ENCODE results near the gene BAG5.

The BAG5 gene

GRCh38 chr14:103600503-103600902 is 38.0 kb upstream of the BAG5 start:
- no peak for DNase-seq (ENCODE audit: extremely low spot score)
- ChIA-PET POLR2A (no interaction called here), CTCF (no interaction called here)
- TF ChIP-seq ARNT (IDR thresholded peaks at IDR 0.05) (no peak), FOXK2 (IDR thresholded peaks at IDR 0.05) (no peak), BHLHE40 (IDR thresholded peaks at IDR 0.05; ENCODE audit: borderline replicate concordance) (no peak), LEF1 (IDR thresholded peaks at IDR 0.05; ENCODE audit: borderline replicate concordance) (no peak), HDGF (IDR thresholded peaks at IDR 0.05; ENCODE audit: borderline replicate concordance) (no peak), CTBP1 (IDR thresholded peaks at IDR 0.05; ENCODE audit: borderline replicate concordance) (no peak), L3MBTL2 (conservative IDR thresholded peaks at IDR 0.05) (no peak), SUZ12 (IDR thresholded peaks at IDR 0.05) (no peak), ZNF384 (IDR thresholded peaks at IDR 0.05) (no peak)
- TF ChIP-seq, protein P1, sequence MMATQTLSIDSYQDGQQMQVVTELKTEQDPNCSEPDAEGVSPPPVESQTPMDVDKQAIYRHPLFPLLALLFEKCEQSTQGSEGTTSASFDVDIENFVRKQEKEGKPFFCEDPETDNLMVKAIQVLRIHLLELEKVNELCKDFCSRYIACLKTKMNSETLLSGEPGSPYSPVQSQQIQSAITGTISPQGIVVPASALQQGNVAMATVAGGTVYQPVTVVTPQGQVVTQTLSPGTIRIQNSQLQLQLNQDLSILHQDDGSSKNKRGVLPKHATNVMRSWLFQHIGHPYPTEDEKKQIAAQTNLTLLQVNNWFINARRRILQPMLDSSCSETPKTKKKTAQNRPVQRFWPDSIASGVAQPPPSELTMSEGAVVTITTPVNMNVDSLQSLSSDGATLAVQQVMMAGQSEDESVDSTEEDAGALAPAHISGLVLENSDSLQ (IDR thresholded peaks at IDR 0.05) = no peak

- CTCF ChIA-PET = no interaction called here
- no peak for TF ChIP-seq ELF4 (IDR thresholded peaks at IDR 0.05)
- TF ChIP-seq ARNT (IDR thresholded peaks at IDR 0.05) = no peak
- no peak for TF ChIP-seq ZNF384 (IDR thresholded peaks at IDR 0.05)
- TF ChIP-seq HDGF (IDR thresholded peaks at IDR 0.05; ENCODE audit: borderline replicate concordance) = no peak
- TF ChIP-seq FOXA1 (IDR thresholded peaks at IDR 0.05) = no peak
- TF ChIP-seq L3MBTL2 (conservative IDR thresholded peaks at IDR 0.05) = no peak
- no peak for TF ChIP-seq TARDBP (IDR thresholded peaks at IDR 0.05)
- TF ChIP-seq LEF1 (IDR thresholded peaks at IDR 0.05; ENCODE audit: borderline replicate concordance) = no peak
- TF ChIP-seq FOXM1 (IDR thresholded peaks at IDR 0.05; ENCODE audit: borderline replicate concordance) = no peak
- TF ChIP-seq SP1 (IDR thresholded peaks at IDR 0.05) = no peak
- TF ChIP-seq, protein P1 (IDR thresholded peaks at IDR 0.05) = no peak
- no peak for TF ChIP-seq SUZ12 (IDR thresholded peaks at IDR 0.05)
- no peak for TF ChIP-seq NFRKB (IDR thresholded peaks at IDR 0.05)
- no peak for TF ChIP-seq FOXK2 (IDR thresholded peaks at IDR 0.05)
- TF ChIP-seq BHLHE40 (IDR thresholded peaks at IDR 0.05; ENCODE audit: borderline replicate concordance) = no peak
Measured at GRCh38 chr14:103597623-103598377, 35.3 kb upstream of the BAG5 start.

DNA sequence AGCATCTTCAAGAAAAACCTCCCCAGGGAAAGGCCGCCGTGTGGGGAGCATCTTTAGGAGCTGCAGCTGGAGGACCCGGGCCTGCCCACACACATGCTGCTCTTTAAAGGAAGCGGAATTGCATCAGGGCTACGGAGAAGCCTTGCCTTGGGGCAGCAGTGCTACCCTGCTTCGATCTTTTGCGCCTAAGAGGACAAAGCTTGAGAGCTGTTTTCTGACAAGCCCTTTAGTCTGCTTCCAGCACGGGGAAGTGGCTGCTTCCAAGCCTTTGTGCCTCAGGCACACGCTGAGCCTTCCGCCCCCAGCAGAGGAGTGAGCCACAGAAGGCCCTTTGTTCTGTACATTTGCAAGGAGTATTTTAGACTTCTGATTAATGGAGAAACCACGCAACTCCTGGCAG is 31.8 kb upstream of the BAG5 start:
- ChIA-PET CTCF (no interaction called here), POLR2A (no interaction called here)

More at GRCh38 chr14:103597623-103598377, 35.3 kb upstream of the BAG5 start:
- DNase-seq (ENCODE audit: extremely low spot score) = peak; percentile 36
- POLR2A ChIA-PET = no interaction called here

DNA sequence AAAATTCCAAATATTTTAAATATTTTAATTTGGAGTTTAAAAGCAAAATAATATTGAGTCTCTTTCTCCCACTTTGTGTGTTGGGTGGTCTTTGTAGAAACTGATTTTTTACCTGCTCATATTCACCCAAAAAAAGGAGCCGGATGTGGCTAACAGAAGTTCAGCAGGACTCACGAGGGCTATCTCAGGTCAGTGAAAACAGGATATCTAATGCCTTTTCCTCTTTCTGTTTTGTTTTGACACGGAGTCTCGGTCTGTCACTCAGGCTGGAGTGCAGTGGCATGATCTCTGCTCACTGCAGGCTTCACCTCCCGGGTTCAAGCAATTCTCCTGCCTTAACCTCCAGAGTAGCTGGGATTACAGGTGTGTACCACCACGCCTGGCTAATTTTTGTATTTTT is 31.1 kb upstream of the BAG5 start:
- ChIA-PET POLR2A (no interaction called here), CTCF (no interaction called here)
- DNase-seq (ENCODE audit: extremely low spot score) = no peak
- TF ChIP-seq L3MBTL2 (conservative IDR thresholded peaks at IDR 0.05) = no peak
- no peak for TF ChIP-seq FOXM1 (IDR thresholded peaks at IDR 0.05; ENCODE audit: borderline replicate concordance)
- TF ChIP-seq NFRKB (IDR thresholded peaks at IDR 0.05) = no peak
- TF ChIP-seq ZNF384 (IDR thresholded peaks at IDR 0.05) = no peak
- TF ChIP-seq, protein P1 (IDR thresholded peaks at IDR 0.05) = no peak
- TF ChIP-seq HDGF (IDR thresholded peaks at IDR 0.05; ENCODE audit: borderline replicate concordance) = no peak

More for the DNA sequence above, 31.8 kb upstream of the BAG5 start:
- no peak for DNase-seq (ENCODE audit: extremely low spot score)
- TF ChIP-seq, protein P1 (IDR thresholded peaks at IDR 0.05) = no peak
- no peak for TF ChIP-seq CTBP1 (IDR thresholded peaks at IDR 0.05; ENCODE audit: borderline replicate concordance)
- TF ChIP-seq HDGF (IDR thresholded peaks at IDR 0.05; ENCODE audit: borderline replicate concordance) = no peak
- TF ChIP-seq SP1 (IDR thresholded peaks at IDR 0.05) = no peak
- no peak for TF ChIP-seq ELF4 (IDR thresholded peaks at IDR 0.05)
- TF ChIP-seq FOXA1 (IDR thresholded peaks at IDR 0.05) = no peak
- no peak for TF ChIP-seq L3MBTL2 (conservative IDR thresholded peaks at IDR 0.05)
- no peak for TF ChIP-seq ZNF384 (IDR thresholded peaks at IDR 0.05)
- no peak for TF ChIP-seq ARNT (IDR thresholded peaks at IDR 0.05)
- TF ChIP-seq TARDBP (IDR thresholded peaks at IDR 0.05) = no peak
- no peak for TF ChIP-seq FOXK2 (IDR thresholded peaks at IDR 0.05)
- no peak for TF ChIP-seq FOXM1 (IDR thresholded peaks at IDR 0.05; ENCODE audit: borderline replicate concordance)
- TF ChIP-seq LEF1 (IDR thresholded peaks at IDR 0.05; ENCODE audit: borderline replicate concordance) = no peak

GRCh38 chr14:103584326-103584915 is 22.0 kb upstream of the BAG5 start:
- ChIA-PET CTCF (no interaction called here), POLR2A (no interaction called here)
- no peak for DNase-seq (ENCODE audit: extremely low spot score)
- TF ChIP-seq ZNF384 (IDR thresholded peaks at IDR 0.05) (no peak), FOXA1 (IDR thresholded peaks at IDR 0.05) (no peak), BHLHE40 (IDR thresholded peaks at IDR 0.05; ENCODE audit: borderline replicate concordance) (no peak), NFRKB (IDR thresholded peaks at IDR 0.05) (no peak), L3MBTL2 (conservative IDR thresholded peaks at IDR 0.05) (no peak), ARNT (IDR thresholded peaks at IDR 0.05) (no peak), HDGF (IDR thresholded peaks at IDR 0.05; ENCODE audit: borderline replicate concordance) (no peak), FOXM1 (IDR thresholded peaks at IDR 0.05; ENCODE audit: borderline replicate concordance) (no peak), LEF1 (IDR thresholded peaks at IDR 0.05; ENCODE audit: borderline replicate concordance) (no peak), FOXK2 (IDR thresholded peaks at IDR 0.05) (no peak), TARDBP (IDR thresholded peaks at IDR 0.05) (no peak), SP1 (IDR thresholded peaks at IDR 0.05) (no peak), CTBP1 (IDR thresholded peaks at IDR 0.05; ENCODE audit: borderline replicate concordance) (no peak), ELF4 (IDR thresholded peaks at IDR 0.05) (no peak), SUZ12 (IDR thresholded peaks at IDR 0.05) (no peak)
- TF ChIP-seq, protein P1 (IDR thresholded peaks at IDR 0.05) = no peak
